ENCODE results near the gene PRDM7.
"Not testable (repeated sequence)": the region's sequence is repeated elsewhere in the genome, so short reads cannot be mapped to it uniquely, and the experiment has no call there.

PRDM7 gene

DNA sequence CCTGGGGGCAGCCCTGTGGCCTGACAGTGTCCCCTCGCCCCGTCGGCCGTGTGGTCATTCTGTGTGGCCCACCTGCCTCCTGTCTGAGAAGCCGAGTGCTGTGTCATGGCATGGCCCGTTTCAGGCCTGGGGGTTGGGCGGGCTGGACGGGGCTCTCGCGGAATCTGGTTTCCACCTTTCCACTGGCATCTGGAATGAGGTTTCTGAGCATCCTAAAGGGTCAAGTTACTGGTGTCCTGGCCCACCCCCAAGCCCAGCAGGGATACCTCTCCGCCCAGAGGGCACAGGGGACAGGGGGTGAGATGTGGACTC lies 65.7 kb downstream of the PRDM7 start:
- H3K4me1 ChIP-seq (ENCODE audit: insufficient read depth, poor library complexity, severe bottlenecking): no peaks in the 10 kb centered on the region
- no peak for ATAC-seq (ENCODE audit: low read depth)
- H3K27ac ChIP-seq (ENCODE audit: poor library complexity, severe bottlenecking): no peak overlapping the region
- H3K9me3 ChIP-seq (ENCODE audit: severe bottlenecking): no peaks in the 10 kb centered on the region
- no peak for DNase-seq (ENCODE audit: low spot score)
- no peaks in the 10 kb centered on the region for H3K27me3 ChIP-seq (ENCODE audit: insufficient read depth, poor library complexity, severe bottlenecking)
- H3K36me3 ChIP-seq (ENCODE audit: low read depth): no peaks in the 10 kb centered on the region
- no peak overlapping the region for H3K4me3 ChIP-seq (ENCODE audit: severe bottlenecking)
- no peak for TF ChIP-seq CTCF (IDR thresholded peaks at IDR 0.05; ENCODE audit: poor library complexity, severe bottlenecking)

DNA sequence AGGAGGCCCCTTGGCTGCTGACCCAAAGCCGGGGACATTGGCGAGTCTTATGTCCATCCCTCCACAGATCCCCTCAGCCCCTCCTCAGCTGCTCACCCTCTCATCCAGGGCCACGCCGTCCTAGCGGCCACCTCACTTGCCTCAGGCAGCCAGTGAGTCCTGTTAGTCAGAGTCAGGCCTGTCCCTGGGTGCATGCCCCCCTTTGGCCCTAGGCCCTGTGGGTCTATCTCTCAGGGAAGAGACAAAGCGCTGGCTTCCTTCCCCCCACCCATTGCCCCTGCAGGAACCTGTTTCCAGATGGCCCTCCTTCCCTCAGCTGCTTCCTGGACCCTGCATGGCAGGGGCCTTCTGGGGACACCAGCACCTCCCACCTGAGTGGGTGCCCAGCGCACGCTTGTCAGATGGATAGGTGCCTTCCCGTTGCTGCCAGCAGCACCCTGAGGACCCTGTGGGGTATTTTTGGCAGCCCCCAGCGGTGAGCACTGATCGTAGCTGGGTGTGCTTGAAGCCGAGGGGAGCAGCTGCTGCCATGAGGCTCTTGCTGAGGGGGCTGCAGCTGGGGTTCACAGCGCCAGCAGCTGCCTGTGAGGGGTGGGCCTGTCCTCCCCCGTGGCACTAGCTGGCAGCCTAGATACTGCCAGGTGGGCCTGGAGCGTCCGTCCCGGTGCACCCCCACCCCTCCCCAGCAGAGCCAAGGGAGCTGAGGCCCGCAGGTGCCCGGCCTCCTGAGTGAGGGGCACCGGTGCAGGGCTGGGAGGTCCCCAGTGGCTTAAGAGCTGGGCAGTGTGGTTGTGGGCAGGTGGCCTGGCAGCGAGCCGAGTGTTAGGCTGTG lies 66.2 kb downstream of the PRDM7 start:
- Histone ChIP-seq H3K36me3 (ENCODE audit: low read depth) (no peaks in the 10 kb centered on the region), H3K9me3 (ENCODE audit: severe bottlenecking) (no peaks in the 10 kb centered on the region), H3K4me3 (ENCODE audit: severe bottlenecking) (no peak overlapping the region), H3K27me3 (ENCODE audit: insufficient read depth, poor library complexity, severe bottlenecking) (no peaks in the 10 kb centered on the region), H3K27ac (ENCODE audit: poor library complexity, severe bottlenecking) (no peak overlapping the region), H3K4me1 (ENCODE audit: insufficient read depth, poor library complexity, severe bottlenecking) (no peaks in the 10 kb centered on the region)
- TF ChIP-seq CTCF (IDR thresholded peaks at IDR 0.05; ENCODE audit: poor library complexity, severe bottlenecking): no peak
- DNase-seq (ENCODE audit: low spot score) (no peak), ATAC-seq (ENCODE audit: low read depth) (no peak)

- no peak for ATAC-seq (ENCODE audit: low read depth)
- no peak overlapping the region for H3K4me3 ChIP-seq (ENCODE audit: severe bottlenecking)
Measured at GRCh38 chr16:90009172-90009899, 67.8 kb downstream of the PRDM7 start.

DNA sequence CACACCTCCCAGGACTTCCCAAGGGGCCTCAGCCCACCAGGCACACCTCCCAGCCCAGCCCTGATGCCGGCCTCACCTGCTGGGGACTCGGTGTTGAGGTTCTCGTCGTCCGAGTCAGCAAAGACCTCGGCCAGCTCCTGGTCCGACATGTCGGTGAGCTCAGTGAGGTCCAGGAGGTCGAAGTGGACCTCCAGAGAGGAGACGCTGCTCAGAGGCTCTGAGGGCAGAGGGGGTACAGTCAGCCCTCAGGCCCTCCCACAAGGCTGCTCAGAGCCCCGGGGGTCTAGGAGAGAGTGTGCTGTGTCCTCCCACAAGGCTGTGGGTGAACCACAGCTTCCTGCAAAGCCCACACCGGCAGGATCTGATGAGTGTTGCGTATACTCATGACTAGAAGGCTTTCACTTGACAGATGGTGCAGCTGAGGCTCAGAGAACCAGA lies 68.4 kb downstream of the PRDM7 start:
- H3K36me3 ChIP-seq (ENCODE audit: low read depth): no peaks in the 10 kb centered on the region
- H3K27me3 ChIP-seq (ENCODE audit: insufficient read depth, poor library complexity, severe bottlenecking): no peaks in the 10 kb centered on the region
- H3K4me1 ChIP-seq (ENCODE audit: insufficient read depth, poor library complexity, severe bottlenecking): no peaks in the 10 kb centered on the region
- H3K9me3 ChIP-seq (ENCODE audit: severe bottlenecking): no peaks in the 10 kb centered on the region
- no peak for TF ChIP-seq CTCF (IDR thresholded peaks at IDR 0.05; ENCODE audit: poor library complexity, severe bottlenecking)
- DNase-seq (ENCODE audit: low spot score) (no peak), ATAC-seq (ENCODE audit: low read depth) (no peak)
- no peak overlapping the region for H3K4me3 ChIP-seq (ENCODE audit: severe bottlenecking)
- no peak overlapping the region for H3K27ac ChIP-seq (ENCODE audit: poor library complexity, severe bottlenecking)

More at GRCh38 chr16:90009172-90009899, 67.8 kb downstream of the PRDM7 start:
- no peaks in the 10 kb centered on the region for H3K9me3 ChIP-seq (ENCODE audit: severe bottlenecking)
- DNase-seq (ENCODE audit: low spot score): no peak
- no peak for TF ChIP-seq CTCF (IDR thresholded peaks at IDR 0.05; ENCODE audit: poor library complexity, severe bottlenecking)
- H3K4me1 ChIP-seq (ENCODE audit: insufficient read depth, poor library complexity, severe bottlenecking): no peaks in the 10 kb centered on the region
- H3K36me3 ChIP-seq (ENCODE audit: low read depth): no peaks in the 10 kb centered on the region
- H3K27me3 ChIP-seq (ENCODE audit: insufficient read depth, poor library complexity, severe bottlenecking): no peaks in the 10 kb centered on the region
- no peak overlapping the region for H3K27ac ChIP-seq (ENCODE audit: poor library complexity, severe bottlenecking)

- ATAC-seq (ENCODE audit: low read depth); H3K9me3 ChIP-seq (ENCODE audit: severe bottlenecking); H3K36me3 ChIP-seq (ENCODE audit: low read depth); H3K27ac ChIP-seq (ENCODE audit: poor library complexity, severe bottlenecking); H3K4me3 ChIP-seq (ENCODE audit: severe bottlenecking); DNase-seq (ENCODE audit: low spot score); H3K4me1 ChIP-seq (ENCODE audit: insufficient read depth, poor library complexity, severe bottlenecking); H3K27me3 ChIP-seq (ENCODE audit: insufficient read depth, poor library complexity, severe bottlenecking): not testable (repeated sequence)
Measured at GRCh38 chr16:90007635-90008234, 69.4 kb downstream of the PRDM7 start.

Data from RWPE2 (cell line).